Osteocyte (in vitro differentiated cells): ENCODE results near the gene CDKN1C. TPM values are rescaled to one million over a fixed set of nuclear protein-coding genes. Genes with fewer than 3 reads are reported as not detected.

Experiments
- DNase-seq: peaks from one replicate; pipeline ENCODE4 v3.0.0; 2021; ENCODE audit warnings: mixed read lengths; ENCODE audit not compliant: unreplicated experiment; ENCODE audit errors: extremely low spot score
- H3K27ac Mint-ChIP-seq: one replicate; pipeline ENCODE4 v1.8.0; 2021; ENCODE audit warnings: mild to moderate bottlenecking, mixed read lengths; ENCODE audit not compliant: unreplicated experiment
- H3K27me3 Mint-ChIP-seq: one replicate; pipeline ENCODE4 v1.8.0; 2021; ENCODE audit warnings: mixed read lengths; ENCODE audit not compliant: unreplicated experiment
- H3K36me3 Mint-ChIP-seq: one replicate; pipeline ENCODE4 v1.8.0; 2021; ENCODE audit warnings: mixed read lengths; ENCODE audit not compliant: unreplicated experiment
- H3K4me1 Mint-ChIP-seq: one replicate; pipeline ENCODE4 v1.8.0; 2021; ENCODE audit warnings: mixed read lengths; ENCODE audit not compliant: unreplicated experiment
- H3K4me3 Mint-ChIP-seq: one replicate; pipeline ENCODE4 v1.8.0; 2021; ENCODE audit warnings: mild to moderate bottlenecking, moderate library complexity, mixed read lengths; ENCODE audit not compliant: unreplicated experiment
- H3K9me3 Mint-ChIP-seq: one replicate; pipeline ENCODE4 v1.8.0; 2021; ENCODE audit warnings: mixed read lengths; ENCODE audit not compliant: unreplicated experiment
- CTCF ChIP-seq: fragments of 200-600 bp; sonication (generic); IDR thresholded peaks from 2 replicates; pipeline ENCODE4 v1.5.0; 2021; ENCODE audit warnings: antibody characterized with exemption, mild to moderate bottlenecking, moderate library complexity
- total RNA-seq: library from RNA; stranded (reverse); gene quantifications from 2 replicates; pipeline ENCODE4 v1.2.1, GENCODE V29; 2021

CDKN1C gene
- total RNA-seq, 1 donor from 2014 or later = 19.2 TPM

- no peaks in the 10 kb centered on the region for H3K9me3 Mint-ChIP-seq
- no peak overlapping the region for H3K27ac Mint-ChIP-seq
- no peak for DNase-seq
- peaks cover 11% of the 10 kb centered on the region for H3K27me3 Mint-ChIP-seq
- no peaks in the 10 kb centered on the region for H3K36me3 Mint-ChIP-seq
- no peak overlapping the region for H3K4me3 Mint-ChIP-seq
- H3K4me1 Mint-ChIP-seq = peaks cover 19% of the 10 kb centered on the region
- no peak for TF ChIP-seq CTCF
These were observed 16.4 kb downstream of the CDKN1C start for GRCh38 chr11:2869134-2869526.

GRCh38 chr11:2868506-2869133 lies 17.0 kb downstream of the CDKN1C start:
- no peak overlapping the region for H3K4me3 Mint-ChIP-seq
- no peak overlapping the region for H3K27ac Mint-ChIP-seq

GRCh38 chr11:2867722-2868505 lies 17.7 kb downstream of the CDKN1C start:
- DNase-seq = no peak
- no peak overlapping the region for H3K4me3 Mint-ChIP-seq

More at GRCh38 chr11:2868506-2869133, 17.0 kb downstream of the CDKN1C start:
- TF ChIP-seq CTCF = no peak
- Mint-ChIP-seq H3K9me3 (no peaks in the 10 kb centered on the region), H3K4me1 (peaks cover 19% of the 10 kb centered on the region), H3K27me3 (peaks cover 15% of the 10 kb centered on the region), H3K36me3 (no peaks in the 10 kb centered on the region)
- DNase-seq = no peak

GRCh38 chr11:2867142-2867541 lies 18.4 kb downstream of the CDKN1C start:
- Mint-ChIP-seq H3K4me3 (no peak overlapping the region), H3K4me1 (peaks cover 19% of the 10 kb centered on the region), H3K36me3 (no peaks in the 10 kb centered on the region), H3K27ac (no peak overlapping the region), H3K27me3 (peaks cover 21% of the 10 kb centered on the region), H3K9me3 (no peaks in the 10 kb centered on the region)
- DNase-seq = no peak
- no peak for TF ChIP-seq CTCF

More at GRCh38 chr11:2867722-2868505, 17.7 kb downstream of the CDKN1C start:
- Mint-ChIP-seq H3K36me3 (no peaks in the 10 kb centered on the region), H3K27ac (no peak overlapping the region), H3K27me3 (peaks cover 21% of the 10 kb centered on the region), H3K4me1 (peaks cover 19% of the 10 kb centered on the region), H3K9me3 (no peaks in the 10 kb centered on the region)
- TF ChIP-seq CTCF = no peak

GRCh38 chr11:2865922-2866577 lies 19.5 kb downstream of the CDKN1C start:
- no peaks in the 10 kb centered on the region for H3K36me3 Mint-ChIP-seq
- H3K27ac Mint-ChIP-seq = no peak overlapping the region
- H3K4me3 Mint-ChIP-seq = no peak overlapping the region
- peaks cover 13% of the 10 kb centered on the region for H3K4me1 Mint-ChIP-seq
- H3K27me3 Mint-ChIP-seq = peaks cover 24% of the 10 kb centered on the region
- DNase-seq = no peak
- TF ChIP-seq CTCF = no peak
- no peaks in the 10 kb centered on the region for H3K9me3 Mint-ChIP-seq
